NCI-H2196 treated with DMSO at 0.1 percent for 48 hours (cell line): ENCODE results near the gene STAM2.

ENCODE experiments used
- DNase-seq: peaks from one replicate; lab custom pipeline; 2025; ENCODE audit not compliant: unreplicated experiment; lab: John Stamatoyannopoulos, UW

Gene STAM2

DNA sequence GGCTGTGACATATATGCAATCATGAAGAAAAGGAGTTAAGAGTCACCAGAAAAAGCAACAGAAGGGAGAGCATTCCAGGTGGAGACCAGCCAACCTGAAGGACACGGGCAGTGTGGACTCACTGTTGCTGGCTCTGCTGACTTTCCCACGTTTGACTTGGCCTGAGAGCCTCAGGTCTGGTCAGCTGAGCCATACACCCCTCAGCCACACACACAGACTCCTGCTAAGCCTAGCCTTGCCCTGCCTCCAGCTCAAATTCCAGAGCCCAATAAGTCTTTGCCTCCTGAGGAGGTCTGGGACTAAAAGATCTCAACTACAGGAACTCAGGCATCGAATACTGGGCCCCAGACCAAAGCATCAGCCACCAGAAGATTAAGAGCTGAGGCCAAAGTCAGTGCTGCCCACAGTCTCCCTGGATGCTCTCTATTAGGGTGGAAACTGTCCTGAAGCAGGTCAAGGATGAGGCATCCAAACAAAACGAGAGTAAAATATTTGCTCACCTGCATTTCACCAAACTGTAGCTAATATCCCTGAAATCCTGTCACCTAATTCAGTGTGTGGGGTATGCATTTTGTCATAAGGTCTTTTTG lies 100.0 kb downstream of the STAM2 start:
- no peak for DNase-seq

DNA sequence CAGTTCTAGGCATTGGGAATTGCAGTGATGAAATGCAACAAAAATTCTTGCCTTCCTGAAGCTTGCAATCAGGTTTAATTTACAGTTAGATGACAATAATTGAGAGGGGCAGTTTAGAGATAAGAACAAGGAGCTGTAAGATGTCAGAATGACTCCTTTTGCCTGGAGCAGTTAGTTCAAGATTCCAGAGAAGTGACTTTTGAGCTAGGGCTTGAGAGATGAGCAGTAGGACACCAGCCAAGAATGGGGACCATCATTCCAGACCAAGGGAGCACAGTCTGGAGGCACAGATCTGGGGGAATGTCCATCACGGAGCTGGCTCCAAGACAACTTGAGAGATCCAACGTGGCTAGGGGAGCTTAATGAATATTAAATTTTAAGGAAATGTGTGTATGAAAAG lies 103.6 kb downstream of the STAM2 start:
- no peak for DNase-seq

GRCh38 chr2:152071518-152071917 lies 104.0 kb downstream of the STAM2 start:
- DNase-seq, result no peak

DNA sequence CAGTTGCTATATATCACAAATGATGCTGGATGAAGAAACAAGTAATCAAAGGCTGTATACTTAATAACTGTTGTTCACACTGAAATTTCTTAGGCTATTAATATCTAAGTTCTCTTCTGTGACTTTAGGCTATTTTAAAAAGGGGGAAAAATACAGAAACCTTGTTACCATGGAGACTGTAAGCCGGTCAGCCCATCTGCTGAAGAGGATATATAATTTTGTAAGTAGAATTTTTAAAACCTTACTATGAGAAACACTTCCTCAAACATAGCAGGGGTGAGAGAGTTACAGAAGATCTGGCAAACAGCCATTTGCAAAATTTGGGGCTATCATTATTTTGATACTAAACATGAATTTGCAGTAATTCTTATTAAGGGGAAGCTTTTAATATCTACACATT lies 104.5 kb downstream of the STAM2 start:
- DNase-seq, result no peak

GRCh38 chr2:152068226-152068625 lies 107.3 kb downstream of the STAM2 start:
- no peak for DNase-seq

DNA sequence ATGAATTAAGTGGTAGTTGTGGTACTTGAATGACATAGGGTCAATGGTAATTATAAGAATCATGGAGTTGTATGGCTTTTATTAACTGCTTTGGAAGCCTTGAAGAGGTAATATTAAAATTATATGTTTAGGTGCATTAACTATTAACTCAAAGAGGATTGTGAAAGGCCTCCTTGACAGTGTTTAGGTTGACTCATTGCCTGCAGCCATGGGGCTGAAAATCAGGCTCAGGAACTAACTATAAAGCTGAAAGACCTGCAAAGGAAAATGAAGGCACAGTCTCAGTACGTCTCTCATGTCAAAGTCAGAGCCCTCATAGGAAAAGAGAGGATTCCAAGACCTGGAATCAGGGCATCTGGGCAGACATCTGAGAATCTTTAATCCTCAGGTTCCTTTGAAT lies 107.7 kb downstream of the STAM2 start:
- no peak for DNase-seq
